Spleen (tissue), 11 donors: ENCODE measurements around the gene RFLNA. TPM values are rescaled to one million over a fixed set of nuclear protein-coding genes. Genes with fewer than 3 reads are reported as not detected.

Experiments used
- DNase-seq: peaks from one replicate; pipeline ENCODE4 v3.0.0-alpha.2; 2020
- H3K27ac ChIP-seq, 8 donors: fragments of 200-600 bp; sonication (generic) in 7 of 8; 1 replicate in 4 of 8; 2 replicates in 4 of 8; pipeline versions ENCODE4 v1.5.0 to v1.8.0; 2016 to 2021; ENCODE audit warnings: inconsistent platforms in 4 of 8, mild to moderate bottlenecking in 4 of 8, moderate library complexity in 1 of 8
- H3K27me3 ChIP-seq, 7 donors: fragments of 200-600 bp; sonication (generic) in 6 of 7; replicated peaks in 1 of 7; 1 replicate in 4 of 7; 2 replicates in 3 of 7; pipeline versions ENCODE4 v1.5.0 to v1.8.0; 2016 to 2021; ENCODE audit warnings: inconsistent platforms in 3 of 7, mild to moderate bottlenecking in 1 of 7
- H3K36me3 ChIP-seq, 6 donors: fragments of 200-600 bp; sonication (generic) in 5 of 6; 1 replicate in 4 of 6; 2 replicates in 2 of 6; pipeline versions ENCODE4 v1.5.0 to v1.8.0; 2016 to 2021; ENCODE audit warnings: inconsistent platforms in 2 of 6
- H3K4me1 ChIP-seq, 6 donors: fragments of 200-600 bp; sonication (generic) in 5 of 6; 1 replicate in 3 of 6; 2 replicates in 3 of 6; pipeline versions ENCODE4 v1.5.0 to v1.8.0; 2016 to 2021; ENCODE audit warnings: inconsistent platforms in 3 of 6
- H3K4me3 ChIP-seq, 8 donors: fragments of 200-600 bp; sonication (generic) in 7 of 8; 1 replicate in 4 of 8; 2 replicates in 4 of 8; pipeline versions ENCODE4 v1.5.0 to v1.8.0; 2016 to 2021; ENCODE audit warnings: inconsistent platforms in 4 of 8, mild to moderate bottlenecking in 4 of 8, moderate library complexity in 2 of 8
- H3K9me3 ChIP-seq, 8 donors: fragments of 200-600 bp; sonication (generic) in 7 of 8; 1 replicate in 4 of 8; 2 replicates in 4 of 8; pipeline versions ENCODE4 v1.5.0 to v1.8.0; 2016 to 2021; ENCODE audit warnings: inconsistent platforms in 4 of 8
- CTCF ChIP-seq, 11 experiments: fragments of 200-600 bp in 7 of 11; fragments of 450-650 bp in 4 of 11; sonication (generic) in 4 of 11; IDR thresholded peaks in 8 of 11; conservative IDR thresholded peaks in 3 of 11; 1 replicate in 7 of 11; 2 replicates in 4 of 11; pipeline versions ENCODE4 v1.4.0 to v1.8.0; 2016 to 2021; ENCODE audit warnings: antibody characterized with exemption in 11 of 11, inconsistent platforms in 4 of 11, mild to moderate bottlenecking in 1 of 11
- POLR2A ChIP-seq, 3 donors: fragments of 450-650 bp; IDR thresholded peaks; one replicate each; pipeline ENCODE4 v1.5.1; 2017; ENCODE audit warnings: antibody characterized with exemption in 3 of 3, mild to moderate bottlenecking in 1 of 3
- POLR2AphosphoS5 ChIP-seq, 3 donors: sonication (generic); formaldehyde crosslinking; IDR thresholded peaks; one replicate each; pipeline ENCODE4 v1.5.1; 2017; ENCODE audit warnings: antibody characterized with exemption in 3 of 3
- WGBS, 5 donors: extraction: QIAGEN DNeasy Blood & Tissue Kit in 3 of 5; methylation state at CpG; one replicate each; pipeline versions ENCODE4 v1.1.5 to v1.1.7; 2013 to 2018; 5-methylcytosine and 5-hydroxymethylcytosine counted together
- intact Hi-C: fragments of 100-400 bp; cut with DNase I; formaldehyde crosslinking; loops from one replicate; pipeline ENCODE4 v1.15.0; 2023; ENCODE audit warnings: low total_unique reads
- polyA plus RNA-seq, 3 donors: library from polyadenylated mRNA; stranded (reverse); fragments of 200-250 nt; gene quantifications; one replicate each; pipeline ENCODE4 v1.2.1, GENCODE V29; 2013
- total RNA-seq, 7 donors: library from RNA; depleted of rRNA in 3 of 7; stranded (reverse); fragments of >200 nt in 3 of 7; fragmentation: NEBNext Ultra II Directional in 4 of 7; extraction: Animal tissue kit (Norgen Biotek cat#: 25700) in 4 of 7; gene quantifications; one replicate each; pipeline versions ENCODE4 v1.1.0 to v1.2.1, GENCODE V29; 2016 to 2021
- donor health status: healthy with polysubstance abuse.
- donor health status: DM: no; HTN: no; CAD: no; lungs with moderate emphysema.
- donor health status: DM: no; HTN: no; CAD: no.
- donor health status: Bipolar disorder and iron deficiency.
- donor health status: healthy.
- donor health status: DM: no; HTN: no; CAD: no.
- donor health status: DM: yes; HTN: yes; CAD: no.

The RFLNA gene
- total and polyA plus RNA-seq, 10 donors: 0.04 to 0.35 (median 0.21) TPM; not detected in 6

GRCh38 chr12:124302807-124303578 is 8.1 kb downstream of the RFLNA start:
- DNase-seq: peak; percentile 66
- WGBS, 5 donors: 78 to 92% (median 86%) methylated on average over 14 to 27 of the region's 27 CpGs
- Histone ChIP-seq H3K36me3 (no peaks in the 10 kb centered on the region), H3K27me3 (peaks cover 0 to 16% (median 10%) of the 10 kb centered on the region in 7 donors), H3K9me3 (no peaks in the 10 kb centered on the region), H3K27ac (no peak overlapping the region), H3K4me3 (no peak overlapping the region), H3K4me1 (no peaks in the 10 kb centered on the region)
- no peak for TF ChIP-seq POLR2AphosphoS5 (IDR thresholded peaks at IDR 0.05)
- intact Hi-C loops: no loop called here

- H3K27ac ChIP-seq: no peak overlapping the region
- no peak overlapping the region for H3K4me3 ChIP-seq
- no peak for TF ChIP-seq POLR2AphosphoS5 (IDR thresholded peaks at IDR 0.05)
- TF ChIP-seq CTCF (IDR thresholded peaks at IDR 0.05 in 8 of 11, conservative IDR thresholded peaks at IDR 0.05 in 3 of 11): no peak
- no peak for TF ChIP-seq POLR2A (IDR thresholded peaks at IDR 0.05)
- no peaks in the 10 kb centered on the region for H3K36me3 ChIP-seq
- intact Hi-C loops: no loop called here
- peaks cover 0 to 10% (median 2%) of the 10 kb centered on the region in 7 donors for H3K27me3 ChIP-seq
- peak; percentile 69 for DNase-seq
- no peaks in the 10 kb centered on the region for H3K9me3 ChIP-seq
- no peaks in the 10 kb centered on the region for H3K4me1 ChIP-seq
- 89 to 93% (median 90%) methylated on average over 21 to 38 of the region's 38 CpGs for WGBS, 5 donors
These were observed 8.9 kb downstream of the RFLNA start for GRCh38 chr12:124303579-124304313.

- WGBS, 5 donors: 89 to 96% (median 94%) methylated on average over 16 to 20 of the region's 20 CpGs
- intact Hi-C loops: no loop called here
- TF ChIP-seq POLR2AphosphoS5 (IDR thresholded peaks at IDR 0.05): no peak
- TF ChIP-seq POLR2A (IDR thresholded peaks at IDR 0.05): no peak
- no peak for TF ChIP-seq CTCF (IDR thresholded peaks at IDR 0.05 in 8 of 11, conservative IDR thresholded peaks at IDR 0.05 in 3 of 11)
- H3K36me3 ChIP-seq: no peaks in the 10 kb centered on the region
- H3K4me1 ChIP-seq: no peaks in the 10 kb centered on the region
- peak; percentile 64 for DNase-seq
- peaks cover 0 to 6% (median 0%) of the 10 kb centered on the region in 7 donors for H3K27me3 ChIP-seq
- H3K27ac ChIP-seq: no peak overlapping the region
- no peaks in the 10 kb centered on the region for H3K9me3 ChIP-seq
- H3K4me3 ChIP-seq: no peak overlapping the region
These were observed 9.5 kb downstream of the RFLNA start for GRCh38 chr12:124304314-124304790.

- H3K4me1 ChIP-seq: no peaks in the 10 kb centered on the region
- no peaks in the 10 kb centered on the region for H3K36me3 ChIP-seq
- no peak overlapping the region for H3K4me3 ChIP-seq
- WGBS, 5 donors: 64 to 88% (median 79%) methylated on average over 3 to 10 of the region's 10 CpGs
- intact Hi-C loops: no loop called here
- DNase-seq: peak; percentile 59
- no peak for TF ChIP-seq CTCF (IDR thresholded peaks at IDR 0.05 in 8 of 11, conservative IDR thresholded peaks at IDR 0.05 in 3 of 11)
- no peak for TF ChIP-seq POLR2A (IDR thresholded peaks at IDR 0.05)
- TF ChIP-seq POLR2AphosphoS5 (IDR thresholded peaks at IDR 0.05): no peak
- peaks cover 0 to under 1% (median 0%) of the 10 kb centered on the region in 7 donors for H3K27me3 ChIP-seq
- no peak overlapping the region for H3K27ac ChIP-seq
- no peaks in the 10 kb centered on the region for H3K9me3 ChIP-seq
These were observed 10.2 kb downstream of the RFLNA start for GRCh38 chr12:124305136-124305535.
